HG03097 (cell line): ENCODE results near the gene TOPAZ1.

Experiments used
- ATAC-seq: cut with Tn5 transposase; IDR thresholded peaks from one replicate; pipeline ENCODE4 v1.9.1; 2021; ENCODE audit not compliant: unreplicated experiment, low FRiP score

Gene TOPAZ1

DNA sequence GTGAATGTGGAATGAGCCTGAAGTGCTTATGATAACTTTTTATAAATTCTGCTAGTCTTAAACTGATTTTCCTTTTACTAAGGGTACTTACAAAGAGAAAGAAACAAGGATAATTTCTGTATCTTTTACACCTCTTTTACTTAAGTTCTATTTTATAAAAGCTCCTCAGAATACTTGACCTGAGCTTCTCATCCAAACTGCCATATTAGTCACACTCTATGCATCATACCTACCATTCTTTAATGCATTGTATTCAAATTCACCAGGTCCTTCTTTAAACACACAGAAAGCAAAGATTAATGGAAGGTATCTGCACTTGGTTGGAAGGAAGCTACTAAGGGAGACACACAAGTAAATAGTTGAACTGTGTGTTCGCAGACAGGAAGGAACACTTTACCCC is 1.6 kb upstream of the TOPAZ1 start:
- no peak for ATAC-seq

DNA sequence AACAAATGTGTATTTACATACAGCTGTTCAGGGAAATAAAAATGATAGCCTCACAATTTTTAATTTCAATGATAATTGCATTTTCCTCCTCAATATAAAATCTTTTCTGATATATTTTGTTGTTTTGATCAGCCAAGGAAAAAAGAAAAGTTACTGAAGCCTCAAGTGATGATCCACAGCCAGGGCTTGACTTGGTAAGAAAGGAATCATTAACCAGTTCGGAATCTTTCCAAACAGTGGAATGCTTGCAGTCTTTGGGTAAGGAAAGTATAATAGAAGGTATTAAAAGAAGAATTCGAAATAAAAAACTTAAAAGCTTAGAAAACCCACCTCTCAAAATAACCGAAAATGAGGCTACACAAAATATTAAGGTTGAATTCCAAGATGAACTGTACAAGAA is 1.0 kb downstream of the TOPAZ1 start:
- no peak for ATAC-seq

GRCh38 chr3:44248152-44248551 is 6.5 kb downstream of the TOPAZ1 start:
- ATAC-seq: no peak

DNA sequence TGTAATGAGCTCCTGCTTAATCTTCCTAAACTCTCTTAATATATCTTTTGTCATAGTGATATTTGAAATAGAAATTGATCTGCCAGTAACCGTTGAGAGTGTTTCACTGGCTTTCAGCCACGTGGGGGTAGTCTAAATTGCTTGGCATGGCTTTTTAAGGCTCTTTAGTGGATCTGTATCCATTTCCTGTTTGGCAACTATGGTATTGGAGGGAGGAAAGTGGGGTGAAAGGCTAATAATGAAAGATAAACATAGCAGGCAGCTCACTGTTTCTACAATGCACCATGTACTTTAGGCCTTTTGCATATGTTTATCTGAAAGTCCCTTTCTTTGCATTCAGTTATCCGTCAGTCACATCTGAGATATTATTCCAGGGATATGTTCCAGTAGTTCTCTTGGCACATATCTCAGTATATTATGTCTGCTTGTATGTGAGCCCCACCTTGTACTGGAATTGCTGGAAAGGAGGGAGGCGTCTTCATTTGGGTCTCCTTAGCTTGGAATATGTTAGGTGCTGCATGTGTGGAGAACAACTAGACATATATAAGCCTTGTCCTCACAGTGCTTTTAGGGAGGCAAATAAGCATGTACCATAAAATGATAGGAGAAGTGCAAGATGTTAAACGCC is 10.8 kb downstream of the TOPAZ1 start:
- no peak for ATAC-seq

GRCh38 chr3:44259404-44259803 is 17.7 kb downstream of the TOPAZ1 start:
- no peak for ATAC-seq

- ATAC-seq: no peak
Observed at GRCh38 chr3:44264146-44264545, 22.5 kb downstream of the TOPAZ1 start.

DNA sequence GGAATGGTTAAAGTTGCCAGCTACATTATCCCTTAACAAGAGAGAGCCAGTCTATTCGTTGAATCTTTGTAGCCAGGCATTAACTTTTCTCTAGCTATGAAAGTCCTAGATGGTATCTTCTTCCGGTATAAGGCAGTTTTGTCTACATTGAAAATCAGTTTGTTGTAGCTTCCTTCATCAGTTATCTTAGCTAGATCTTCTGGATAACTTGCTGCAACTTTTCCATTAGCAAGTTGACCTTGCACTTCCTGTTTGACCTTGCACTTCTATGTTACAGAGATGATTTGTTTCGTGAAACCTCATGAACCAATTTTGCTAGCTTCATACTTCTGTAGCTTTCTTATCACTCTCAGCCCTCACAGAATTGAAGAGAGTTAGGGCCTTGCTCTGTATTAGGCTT is 24.1 kb downstream of the TOPAZ1 start:
- no peak for ATAC-seq

DNA sequence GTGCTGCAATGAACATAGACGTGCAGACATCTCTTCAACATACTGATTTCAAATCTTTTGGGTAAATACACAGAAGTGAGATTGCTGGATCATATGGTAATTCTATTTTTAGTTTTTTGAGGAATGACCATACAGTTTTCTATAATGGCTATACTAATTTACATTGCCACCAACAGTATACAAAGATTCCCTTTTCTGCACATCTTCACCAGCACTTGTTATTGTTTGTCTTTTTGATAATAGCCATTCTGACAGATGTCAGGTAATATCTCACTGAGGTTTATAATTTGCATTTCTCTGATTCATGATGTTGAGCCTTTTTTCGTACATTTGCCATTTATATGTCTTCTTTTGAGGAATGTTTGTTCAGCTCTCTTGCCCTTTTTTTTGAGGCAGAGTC is 30.5 kb downstream of the TOPAZ1 start:
- ATAC-seq: no peak

DNA sequence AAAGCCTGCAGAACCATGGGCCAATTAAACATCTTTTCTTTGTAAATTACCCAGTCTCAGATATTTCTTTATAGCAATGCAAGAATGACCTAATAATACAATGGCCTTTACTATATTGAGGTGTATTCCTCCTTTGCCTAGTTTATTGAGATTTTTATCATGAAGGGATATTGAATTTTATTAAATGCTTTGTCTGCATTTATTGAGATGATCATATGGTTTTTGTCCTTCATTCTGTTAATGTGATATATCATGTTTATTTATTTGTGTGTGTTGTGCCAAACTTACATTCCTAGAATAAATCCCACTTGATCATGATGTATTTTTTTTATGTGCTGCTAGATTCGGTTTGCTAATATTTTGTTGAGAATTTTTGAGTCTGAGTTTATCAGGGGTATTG is 36.2 kb downstream of the TOPAZ1 start:
- ATAC-seq: no peak

DNA sequence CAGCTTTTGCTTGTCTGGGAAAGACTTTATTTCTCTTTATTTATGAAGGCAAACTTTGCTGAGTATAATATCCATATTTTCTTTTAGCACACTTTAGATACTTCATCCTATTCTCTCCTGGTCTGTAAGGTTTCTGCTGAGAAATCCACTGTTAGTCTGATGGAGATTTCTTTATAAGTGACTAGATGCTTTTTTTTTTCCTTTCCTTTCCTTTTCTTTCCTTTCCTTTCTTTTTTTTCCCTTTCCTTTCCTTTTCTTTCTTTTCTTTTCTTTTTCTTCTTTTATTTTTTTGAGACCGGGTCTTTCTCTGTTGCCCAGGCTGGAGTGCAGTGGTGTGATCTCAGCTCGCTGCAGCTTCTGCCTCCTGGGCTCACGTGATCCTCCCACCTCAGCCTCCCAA is 38.4 kb downstream of the TOPAZ1 start:
- no peak for ATAC-seq

DNA sequence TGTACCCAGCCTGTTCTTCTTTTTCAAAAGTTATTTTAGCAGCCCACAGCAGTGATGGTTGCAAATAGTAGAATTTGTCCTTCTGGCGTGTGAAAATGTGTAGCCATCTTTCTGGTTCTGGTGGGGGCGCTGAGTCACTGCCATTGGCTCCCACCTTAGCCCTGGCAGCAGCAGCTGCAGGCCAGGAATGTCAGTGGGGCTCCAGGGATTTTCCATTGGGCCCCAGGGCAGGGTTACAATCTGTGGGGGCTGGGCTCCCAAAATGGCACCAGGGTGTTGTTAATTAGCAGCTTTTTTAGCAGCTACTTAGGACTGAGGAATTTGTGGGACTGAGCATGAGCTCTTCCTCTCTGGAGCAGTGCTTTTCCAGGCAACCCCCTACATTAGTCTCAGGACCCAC is 38.9 kb downstream of the TOPAZ1 start:
- ATAC-seq: no peak

DNA sequence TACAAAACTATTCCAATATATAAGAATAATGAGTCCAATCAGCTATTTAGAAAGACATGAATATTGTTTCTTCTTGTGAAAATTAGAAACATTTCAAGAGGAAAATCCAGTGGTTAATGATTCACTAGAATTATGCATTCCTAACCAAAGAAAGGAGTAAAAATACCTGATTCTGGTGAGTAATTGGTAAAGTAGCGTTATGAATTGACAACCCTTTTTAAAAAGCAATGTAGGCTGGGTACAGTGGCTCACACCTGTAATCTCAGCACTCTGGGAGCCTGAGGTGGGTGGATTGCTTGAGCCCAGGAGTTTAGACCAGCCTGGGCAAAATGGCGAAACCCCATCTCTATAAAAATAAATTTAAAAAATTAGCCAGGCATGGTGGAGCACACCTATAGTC is 43.3 kb downstream of the TOPAZ1 start:
- ATAC-seq: no peak

- ATAC-seq: no peak
Observed at GRCh38 chr3:44289882-44290462, 48.3 kb downstream of the TOPAZ1 start.

- no peak for ATAC-seq
Observed at GRCh38 chr3:44292276-44292675, 50.6 kb downstream of the TOPAZ1 start.

- ATAC-seq: no peak
Observed at GRCh38 chr3:44292947-44293346, 51.3 kb downstream of the TOPAZ1 start.

DNA sequence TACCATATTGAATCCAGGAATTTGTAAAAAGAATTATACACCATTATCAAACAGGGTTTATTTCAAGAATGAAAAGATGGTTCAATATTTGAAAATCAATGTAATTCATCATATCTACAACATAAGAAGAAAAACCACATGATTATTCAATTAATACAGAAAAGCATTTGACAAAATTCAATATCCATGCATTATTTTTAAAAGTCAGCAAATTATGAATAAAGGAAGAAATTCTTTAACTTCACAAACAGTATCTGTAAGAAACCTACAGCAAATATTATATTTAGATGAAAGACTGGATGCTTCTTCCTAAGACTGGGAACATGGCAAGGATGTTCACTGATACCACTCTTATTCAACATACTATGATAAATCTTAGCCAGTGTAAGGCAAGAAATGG is 55.6 kb downstream of the TOPAZ1 start:
- ATAC-seq: no peak

DNA sequence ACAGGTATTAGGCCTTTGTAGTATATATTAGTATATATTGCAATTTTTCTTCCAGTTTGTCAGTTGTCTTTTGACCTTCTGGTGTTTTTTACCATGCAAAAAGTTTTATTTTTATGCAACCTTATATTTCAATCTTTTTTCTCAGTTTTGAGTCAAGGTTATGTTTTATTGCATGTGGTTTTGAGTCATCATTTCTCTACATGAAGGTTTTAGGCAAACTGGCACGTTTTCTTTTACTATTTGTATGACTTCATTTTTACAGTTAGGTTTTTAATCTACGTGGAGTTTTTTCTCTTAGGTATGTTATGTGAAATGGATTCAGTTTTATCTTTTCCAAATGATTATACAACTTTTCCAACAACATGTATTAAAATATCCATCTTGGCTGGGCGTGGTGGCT is 60.1 kb downstream of the TOPAZ1 start:
- ATAC-seq: no peak

GRCh38 chr3:44309500-44309899 is 67.8 kb downstream of the TOPAZ1 start:
- ATAC-seq: no peak

GRCh38 chr3:44318891-44319311 is 77.2 kb downstream of the TOPAZ1 start:
- no peak for ATAC-seq

- no peak for ATAC-seq
Observed at GRCh38 chr3:44321335-44321734, 79.6 kb downstream of the TOPAZ1 start.

GRCh38 chr3:44323341-44323955 is 81.8 kb downstream of the TOPAZ1 start:
- no peak for ATAC-seq

DNA sequence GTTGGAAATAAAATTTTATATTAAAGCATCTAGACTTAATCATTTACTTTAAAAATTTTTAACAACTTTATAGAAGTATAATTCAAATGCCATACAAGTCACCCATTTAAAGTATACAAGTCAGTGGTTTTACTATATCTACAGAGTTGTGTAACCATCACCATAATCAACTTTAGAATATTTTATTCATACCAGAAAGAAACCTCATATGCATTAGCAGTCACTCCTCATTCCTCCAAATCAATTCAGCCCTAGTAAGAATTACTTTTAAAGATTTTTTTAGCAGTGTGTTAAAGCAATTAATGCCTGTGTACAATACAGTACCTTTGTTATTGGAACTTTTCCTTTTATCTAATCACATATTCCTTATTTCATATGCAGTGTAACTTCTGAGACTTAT is 82.9 kb downstream of the TOPAZ1 start:
- no peak for ATAC-seq
